Stimulated activated CD8-positive, alpha-beta memory T cell treated with anti-CD3 and anti-CD28 coated beads, Interleukin-15, amount 100 ng/mL, for 24 hours (primary cell): ENCODE results near the gene MCF2L.

Source experiments
- DNase-seq: peaks from one replicate; pipeline ENCODE4 v3.0.0-alpha.2; 2020; ENCODE audit warnings: low read depth

MCF2L gene

GRCh38 chr13:112962911-112963625 lies 5.9 kb upstream of the MCF2L start:
- no peak for DNase-seq

- DNase-seq, result no peak
These were observed 5.4 kb upstream of the MCF2L start for GRCh38 chr13:112963641-112964040.

GRCh38 chr13:112964971-112965492 lies 4.0 kb upstream of the MCF2L start:
- DNase-seq, result no peak

- no peak for DNase-seq
These were observed 3.4 kb upstream of the MCF2L start for GRCh38 chr13:112965573-112966115.

- DNase-seq, result no peak
These were observed 2.2 kb upstream of the MCF2L start for GRCh38 chr13:112966776-112967175.

- no peak for DNase-seq
These were observed 1.2 kb upstream of the MCF2L start for GRCh38 chr13:112967686-112968379.

- no peak for DNase-seq
These were observed 569 bp upstream of the MCF2L start for GRCh38 chr13:112968380-112968909.

- DNase-seq, result no peak
These were observed 801 bp downstream of the MCF2L start for GRCh38 chr13:112969692-112970338.

- DNase-seq, result no peak
These were observed 1.7 kb downstream of the MCF2L start for GRCh38 chr13:112970552-112971287.

- DNase-seq, result no peak
These were observed 2.3 kb downstream of the MCF2L start for GRCh38 chr13:112971288-112971643.

- no peak for DNase-seq
These were observed 3.2 kb downstream of the MCF2L start for GRCh38 chr13:112972258-112972657.

DNA sequence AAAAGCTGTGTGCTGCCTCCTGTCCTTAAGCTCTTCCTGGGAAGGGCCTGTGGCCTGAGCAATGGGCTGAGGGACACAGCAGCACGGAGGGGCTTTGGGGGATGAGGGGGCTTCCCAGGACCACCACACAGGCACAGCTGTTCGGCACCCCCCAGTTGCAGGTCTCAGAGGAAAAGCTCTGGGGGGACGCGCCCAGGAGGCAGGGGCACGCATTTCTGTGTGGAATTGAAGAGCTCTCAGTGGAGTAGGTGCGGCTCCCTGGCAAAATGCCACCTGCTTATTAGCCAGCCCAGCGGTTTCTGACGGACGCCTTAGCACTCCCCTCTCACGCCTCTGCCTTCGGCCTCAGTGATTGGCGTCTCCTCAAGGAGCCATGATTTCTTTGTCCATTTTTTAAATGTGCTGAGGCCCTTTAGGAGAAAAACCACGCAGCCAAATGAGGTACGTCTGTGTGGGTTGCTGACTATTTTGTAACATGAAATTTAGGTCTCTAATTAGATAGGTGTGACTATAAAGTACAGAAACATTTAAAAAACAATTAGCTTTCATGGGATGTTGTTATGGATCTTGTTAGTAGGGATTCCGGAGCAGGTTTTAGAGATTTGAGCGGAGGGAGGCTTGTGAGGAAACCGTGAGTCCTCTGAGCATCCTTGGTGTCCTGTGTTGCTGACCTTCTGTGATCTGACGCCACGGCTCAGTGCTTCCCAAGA lies 4.0 kb downstream of the MCF2L start:
- DNase-seq, result no peak

GRCh38 chr13:112973577-112973951 lies 4.5 kb downstream of the MCF2L start:
- no peak for DNase-seq

DNA sequence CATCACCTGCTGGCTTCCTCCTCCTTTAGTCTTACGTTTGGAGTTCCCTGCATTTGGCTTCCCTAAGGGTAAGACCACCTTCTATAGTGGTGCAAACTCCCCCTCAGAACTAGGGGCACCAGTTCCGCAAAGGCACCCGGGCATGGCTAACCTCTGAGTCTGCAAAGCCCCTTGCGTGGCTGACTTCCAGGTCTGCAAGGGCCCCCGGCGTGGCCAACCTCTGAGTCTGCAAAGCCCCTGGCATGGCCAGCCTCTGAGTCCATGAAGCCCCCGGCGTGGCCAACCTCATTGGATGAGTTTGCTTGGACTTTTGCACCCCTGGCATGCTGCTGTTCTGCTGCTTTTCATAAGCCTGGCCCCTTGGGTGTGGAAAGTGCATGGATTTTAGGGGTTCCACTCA lies 5.1 kb downstream of the MCF2L start:
- DNase-seq, result no peak

- no peak for DNase-seq
These were observed 5.7 kb downstream of the MCF2L start for GRCh38 chr13:112974671-112975070.

GRCh38 chr13:112975401-112975939 lies 6.5 kb downstream of the MCF2L start:
- DNase-seq, result no peak

GRCh38 chr13:112976526-112976925 lies 7.5 kb downstream of the MCF2L start:
- no peak for DNase-seq

DNA sequence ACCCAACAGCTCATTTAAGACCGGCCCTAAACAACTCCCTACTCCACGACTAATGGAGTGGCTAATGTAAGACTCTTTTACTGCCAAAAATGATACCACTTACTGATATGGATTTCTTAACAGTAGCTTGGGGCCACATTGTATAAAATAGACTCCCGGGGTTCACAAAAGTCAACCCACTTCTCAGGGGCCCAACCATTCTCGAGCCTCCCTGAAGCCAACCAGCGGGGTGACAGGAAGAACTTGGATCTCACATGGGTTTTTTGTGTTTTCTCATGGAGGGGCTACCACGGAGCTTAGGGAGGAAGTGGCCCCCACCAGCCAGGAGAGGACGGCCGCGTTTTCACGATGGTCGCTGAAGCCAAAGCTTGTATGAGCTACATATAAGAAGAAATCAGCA lies 8.1 kb downstream of the MCF2L start:
- no peak for DNase-seq

DNA sequence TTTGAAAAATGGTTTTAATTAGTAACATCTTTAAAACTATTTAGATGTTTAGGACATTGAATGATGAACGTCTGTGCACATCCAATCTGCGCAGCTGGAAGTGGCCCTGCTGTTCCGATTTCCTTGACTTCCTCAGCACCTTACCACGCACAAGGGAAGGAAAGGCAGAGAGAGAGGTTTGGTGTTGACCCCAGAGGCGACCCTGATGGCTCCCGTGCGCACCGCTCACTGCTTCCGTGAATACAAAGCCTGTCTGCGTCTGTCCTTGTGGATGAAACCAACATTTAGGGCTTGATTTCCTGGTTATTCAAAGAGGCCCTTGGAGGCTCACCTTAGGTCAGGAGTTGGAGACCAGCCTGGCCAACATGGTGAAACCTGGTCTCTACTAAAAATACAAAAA lies 8.5 kb downstream of the MCF2L start:
- DNase-seq, result no peak

GRCh38 chr13:112978561-112979405 lies 9.8 kb downstream of the MCF2L start:
- no peak for DNase-seq
